ENCODE results near the gene PAX2. TPM values are rescaled to one million over a fixed set of nuclear protein-coding genes. Genes with fewer than 3 reads are reported as not detected.

Gene PAX2
- total and polyA plus RNA-seq, 2 of the 13 experiments (the other 11 are each of a cell fraction or from before 2014, with no cell fraction given), result not detected

DNA sequence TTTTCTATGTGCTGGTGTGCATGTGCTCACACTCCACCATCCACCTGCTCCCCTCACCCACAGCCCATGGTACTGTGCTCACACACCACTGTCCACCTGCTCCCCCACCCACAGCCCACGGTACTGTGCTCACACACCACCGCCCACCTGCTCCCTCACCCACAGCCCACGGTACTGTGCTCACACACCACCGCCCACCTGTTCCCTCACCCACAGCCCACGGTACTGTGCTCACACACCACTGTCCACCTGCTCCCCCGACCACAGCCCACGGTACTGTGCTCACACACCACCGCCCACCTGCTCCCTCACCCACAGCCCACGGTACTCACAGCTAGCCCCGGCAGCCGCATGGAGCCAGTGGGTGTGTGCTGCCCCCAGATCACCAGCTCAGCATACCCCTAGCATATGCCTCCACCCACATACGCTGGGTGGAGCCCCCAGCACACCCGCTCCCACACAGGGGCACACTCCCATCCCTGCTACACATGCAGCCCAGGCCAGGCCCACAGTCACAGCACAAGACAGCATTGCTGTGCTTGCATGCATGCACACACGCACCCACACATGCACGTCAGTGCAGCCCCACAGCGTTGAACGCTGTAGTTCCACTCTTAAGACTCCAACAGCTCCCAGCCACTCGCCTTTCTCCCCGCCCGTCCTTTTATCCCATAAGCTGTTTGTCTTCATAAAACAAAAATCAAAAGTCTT is 62.0 kb downstream of the PAX2 start:
- intact Hi-C loops (cut with micrococcal nuclease; ENCODE audit: unreplicated experiment), result no loop called here
- H3K9ac ChIP-seq (ENCODE audit: insufficient read depth, low read depth, low read length), result no peak overlapping the region
- no peaks in the 10 kb centered on the region for H3K79me2 ChIP-seq (ENCODE audit: insufficient read depth, low read length)
- no peak overlapping the region for H2AFZ ChIP-seq (ENCODE audit: low read length)
- 41% methylated on average over 20 of the region's 20 CpGs for WGBS (ENCODE audit: low lambda C conversion rate)
- H3K4me3 ChIP-seq (replicated peaks in 1 of 3; ENCODE audit: insufficient read depth in 1 of 3, low read depth in 2 of 3, low read length in 3 of 3), result no peak overlapping the region
- no peaks in the 10 kb centered on the region for H4K20me1 ChIP-seq (ENCODE audit: insufficient read depth, low read length)
- H3K9me3 ChIP-seq (ENCODE audit: low read length), result no peaks in the 10 kb centered on the region
- H3K27me3 ChIP-seq (ENCODE audit: control insufficient read depth in 1 of 2, insufficient read depth in 2 of 2, low read length in 2 of 2), result peaks cover 10 to 86% of the 10 kb centered on the region in 2 experiments; a peak in 4 of 5 replicates
- in situ Hi-C loops (cut with HindIII; ENCODE audit: extremely low pct_ligation_motif_present, low pct_unique_long_range_greater_than_20kb), result no loop called here
- TF ChIP-seq ELF3 (CRISPR knock-in tag; IDR thresholded peaks at IDR 0.05), result no peak
- TF ChIP-seq, protein P1, sequence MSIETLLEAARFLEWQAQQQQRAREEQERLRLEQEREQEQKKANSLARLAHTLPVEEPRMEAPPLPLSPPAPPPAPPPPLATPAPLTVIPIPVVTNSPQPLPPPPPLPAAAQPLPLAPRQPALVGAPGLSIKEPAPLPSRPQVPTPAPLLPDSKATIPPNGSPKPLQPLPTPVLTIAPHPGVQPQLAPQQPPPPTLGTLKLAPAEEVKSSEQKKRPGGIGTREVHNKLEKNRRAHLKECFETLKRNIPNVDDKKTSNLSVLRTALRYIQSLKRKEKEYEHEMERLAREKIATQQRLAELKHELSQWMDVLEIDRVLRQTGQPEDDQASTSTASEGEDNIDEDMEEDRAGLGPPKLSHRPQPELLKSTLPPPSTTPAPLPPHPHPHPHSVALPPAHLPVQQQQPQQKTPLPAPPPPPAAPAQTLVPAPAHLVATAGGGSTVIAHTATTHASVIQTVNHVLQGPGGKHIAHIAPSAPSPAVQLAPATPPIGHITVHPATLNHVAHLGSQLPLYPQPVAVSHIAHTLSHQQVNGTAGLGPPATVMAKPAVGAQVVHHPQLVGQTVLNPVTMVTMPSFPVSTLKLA (IDR thresholded peaks at IDR 0.05), result peak; percentile 36; the same call in 1 of the 2 replicates
- no peaks in the 10 kb centered on the region for H3K4me1 ChIP-seq (ENCODE audit: insufficient read depth, low read length)
- ChIA-PET POLR2A (no interaction called here), CTCF (ENCODE audit: low intra/inter-chr PET ratio, low total read pairs) (no interaction called here)
- BruUV-seq (replicated peaks), result no TSS peak
- H3K4me2 ChIP-seq (ENCODE audit: low read depth, low read length), result no peak overlapping the region
- DNase-seq (ENCODE audit: low spot score), result no peak
- H3K36me3 ChIP-seq (replicated peaks in 1 of 2; ENCODE audit: control insufficient read depth in 1 of 2, insufficient read depth in 2 of 2, low read length in 2 of 2), result no peaks in the 10 kb centered on the region
- no peak overlapping the region for H3K27ac ChIP-seq (ENCODE audit: extremely low read length, insufficient read depth, low read length)
- ATAC-seq, result no peak
- no peak for FAIRE-seq

DNA sequence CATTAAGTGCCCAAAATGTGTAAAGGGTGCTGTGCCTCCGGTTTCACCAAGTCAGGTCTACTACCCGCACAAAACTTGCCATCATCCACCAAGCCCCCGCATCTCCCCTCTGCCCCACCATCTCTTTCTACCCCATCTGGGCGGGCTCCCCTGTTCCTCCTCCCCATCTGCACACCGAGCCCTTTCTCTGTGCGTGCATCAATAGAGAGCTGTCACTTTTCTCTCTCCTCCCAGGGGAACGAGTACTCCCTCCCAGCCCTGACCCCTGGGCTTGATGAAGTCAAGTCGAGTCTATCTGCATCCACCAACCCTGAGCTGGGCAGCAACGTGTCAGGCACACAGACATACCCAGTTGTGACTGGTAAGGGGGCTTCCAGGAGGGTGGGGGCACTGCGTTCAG is 63.5 kb downstream of the PAX2 start:
- POLR2A ChIA-PET, result no interaction called here
- H3K4me2 ChIP-seq (ENCODE audit: low read depth, low read length), result no peak overlapping the region
- FAIRE-seq, result no peak
- TF ChIP-seq NR1H2 (CRISPR knock-in tag; IDR thresholded peaks at IDR 0.05; ENCODE audit: borderline replicate concordance, low read depth) (no peak), ZMYM4 (CRISPR knock-in tag; IDR thresholded peaks at IDR 0.05) (no peak), SOX13 (IDR thresholded peaks at IDR 0.05) (no peak), SOX13 (CRISPR knock-in tag; conservative IDR thresholded peaks at IDR 0.05 in 1 of 2, IDR thresholded peaks at IDR 0.05 in 1 of 2) (no peak), ZNF431 (CRISPR knock-in tag; IDR thresholded peaks at IDR 0.05; ENCODE audit: borderline replicate concordance, low read depth) (no peak), POLR2A (IDR thresholded peaks at IDR 0.05; ENCODE audit: insufficient read depth in 1 of 2, low read depth in 2 of 2, low read length in 2 of 2) (no peak), GFI1 (CRISPR knock-in tag; IDR thresholded peaks at IDR 0.05; ENCODE audit: borderline replicate concordance) (no peak), ZNF746 (CRISPR knock-in tag; IDR thresholded peaks at IDR 0.05) (no peak), SMARCC2 (IDR thresholded peaks at IDR 0.05) (no peak), ZNF558 (CRISPR knock-in tag; IDR thresholded peaks at IDR 0.05; ENCODE audit: borderline replicate concordance) (no peak)
- TF ChIP-seq, protein P2, sequence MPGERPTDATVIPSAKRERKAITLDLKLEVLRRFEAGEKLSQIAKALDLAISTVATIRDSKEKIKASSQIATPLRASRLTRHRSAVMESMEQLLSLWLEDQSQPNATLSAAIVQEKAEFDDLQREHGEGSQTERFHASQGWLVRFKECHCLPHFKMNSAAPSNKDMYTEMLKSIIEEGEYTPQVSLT (CRISPR knock-in tag; IDR thresholded peaks at IDR 0.05; ENCODE audit: borderline replicate concordance, low read depth), result no peak
- TF ChIP-seq, protein P3, sequence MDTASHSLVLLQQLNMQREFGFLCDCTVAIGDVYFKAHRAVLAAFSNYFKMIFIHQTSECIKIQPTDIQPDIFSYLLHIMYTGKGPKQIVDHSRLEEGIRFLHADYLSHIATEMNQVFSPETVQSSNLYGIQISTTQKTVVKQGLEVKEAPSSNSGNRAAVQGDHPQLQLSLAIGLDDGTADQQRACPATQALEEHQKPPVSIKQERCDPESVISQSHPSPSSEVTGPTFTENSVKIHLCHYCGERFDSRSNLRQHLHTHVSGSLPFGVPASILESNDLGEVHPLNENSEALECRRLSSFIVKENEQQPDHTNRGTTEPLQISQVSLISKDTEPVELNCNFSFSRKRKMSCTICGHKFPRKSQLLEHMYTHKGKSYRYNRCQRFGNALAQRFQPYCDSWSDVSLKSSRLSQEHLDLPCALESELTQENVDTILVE (CRISPR knock-in tag; IDR thresholded peaks at IDR 0.05), result no peak

More for the DNA sequence above, 63.5 kb downstream of the PAX2 start:
- Histone ChIP-seq H3K79me2 (ENCODE audit: insufficient read depth, low read length) (no peaks in the 10 kb centered on the region), H3K27ac (ENCODE audit: extremely low read length, insufficient read depth, low read length) (no peak overlapping the region), H3K9me3 (ENCODE audit: low read length) (no peaks in the 10 kb centered on the region), H4K20me1 (ENCODE audit: insufficient read depth, low read length) (no peaks in the 10 kb centered on the region), H3K4me1 (ENCODE audit: insufficient read depth, low read length) (peaks cover 10% of the 10 kb centered on the region), H3K27me3 (ENCODE audit: control insufficient read depth in 1 of 2, insufficient read depth in 2 of 2, low read length in 2 of 2) (peaks cover 10 to 84% of the 10 kb centered on the region in 2 experiments; a peak in 4 of 5 replicates), H2AFZ (ENCODE audit: low read length) (no peak overlapping the region), H3K36me3 (replicated peaks in 1 of 2; ENCODE audit: control insufficient read depth in 1 of 2, insufficient read depth in 2 of 2, low read length in 2 of 2) (no peaks in the 10 kb centered on the region), H3K9ac (ENCODE audit: insufficient read depth, low read depth, low read length) (no peak overlapping the region), H3K4me3 (replicated peaks in 1 of 3; ENCODE audit: insufficient read depth in 1 of 3, low read depth in 2 of 3, low read length in 3 of 3) (no peak overlapping the region)
- intact Hi-C loops (cut with micrococcal nuclease; ENCODE audit: unreplicated experiment), result no loop called here
- BruUV-seq (replicated peaks), result no TSS peak
- CTCF ChIA-PET (ENCODE audit: low intra/inter-chr PET ratio, low total read pairs), result no interaction called here
- in situ Hi-C loops (cut with HindIII; ENCODE audit: extremely low pct_ligation_motif_present, low pct_unique_long_range_greater_than_20kb), result no loop called here
- ATAC-seq (no peak), DNase-seq (ENCODE audit: low spot score) (no peak)
- 9% methylated on average over 10 of the region's 10 CpGs for WGBS (ENCODE audit: low lambda C conversion rate)

Data from HepG2 (cell line).